ENCODE data around the gene SCN4A. TPM values are rescaled to one million over a fixed set of nuclear protein-coding genes. Genes with fewer than 3 reads are reported as not detected.
"Not testable (repeated sequence)": the region's sequence is repeated elsewhere in the genome, so short reads cannot be mapped to it uniquely, and the experiment has no call there.

Gene SCN4A
- total RNA-seq, 1 experiment from 2014 or later: 0.03 TPM

GRCh38 chr17:63915753-63916152 lies 57.0 kb downstream of the SCN4A start:
- H3K4me1 ChIP-seq (ENCODE audit: control insufficient read depth, insufficient read depth, low read length); ATAC-seq; H3K9me3 ChIP-seq (ENCODE audit: control insufficient read depth, insufficient read depth, low read depth, low read length); H3K36me3 ChIP-seq (ENCODE audit: control insufficient read depth, insufficient read depth, low read length); POLR2A ChIA-PET; H3K27ac ChIP-seq (ENCODE audit: low read length); DNase-seq (ENCODE audit: low read depth, low spot score); in situ Hi-C loops (cut with HindIII; ENCODE audit: low pct_unique_long_range_greater_than_20kb, low sequenced_read_pairs); BruUV-seq (replicated peaks); H3K4me3 ChIP-seq (ENCODE audit: low read depth in 2 of 2, low read length in 2 of 2); H3K27me3 ChIP-seq (ENCODE audit: control insufficient read depth, insufficient read depth, low read length); CTCF ChIA-PET: not testable (repeated sequence)
- intact Hi-C loops (cut with micrococcal nuclease; ENCODE audit: unreplicated experiment): loop anchor here (10.0 kb wide), 3 partner anchors 79 to 219 kb away; partner anchors contain the start of genes ERN1, ICAM2 and PRR29

- Histone ChIP-seq H3K4me3 (ENCODE audit: low read depth in 2 of 2, low read length in 2 of 2) (no peak overlapping the region), H3K9me3 (ENCODE audit: control insufficient read depth, insufficient read depth, low read depth, low read length) (no peaks in the 10 kb centered on the region), H3K36me3 (ENCODE audit: control insufficient read depth, insufficient read depth, low read length) (no peaks in the 10 kb centered on the region), H3K4me1 (ENCODE audit: control insufficient read depth, insufficient read depth, low read length) (no peaks in the 10 kb centered on the region), H3K27ac (ENCODE audit: low read length) (no peak overlapping the region), H3K27me3 (ENCODE audit: control insufficient read depth, insufficient read depth, low read length) (no peaks in the 10 kb centered on the region)
- ATAC-seq: no peak
- DNase-seq (ENCODE audit: low read depth, low spot score): no peak
- in situ Hi-C loops (cut with HindIII; ENCODE audit: low pct_unique_long_range_greater_than_20kb, low sequenced_read_pairs): no loop called here
- ChIA-PET POLR2A (no interaction called here), CTCF (no interaction called here)
- BruUV-seq (replicated peaks): no TSS peak
- intact Hi-C loops (cut with micrococcal nuclease; ENCODE audit: unreplicated experiment): loop anchor here (10.0 kb wide), 3 partner anchors 80 to 220 kb away; partner anchors contain the start of genes ERN1, ICAM2 and PRR29
- TF ChIP-seq POLR2AphosphoS5 (IDR thresholded peaks at IDR 0.05; ENCODE audit: low read depth, low read length): no peak
- no peak for TF ChIP-seq REST (IDR thresholded peaks at IDR 0.05; ENCODE audit: insufficient read depth in 1 of 2, low read depth in 2 of 2, low read length in 1 of 2)
- no peak for TF ChIP-seq SIN3A (IDR thresholded peaks at IDR 0.05; ENCODE audit: borderline replicate concordance, insufficient read depth, low read depth, low read length)
- TF ChIP-seq TCF7L2 (IDR thresholded peaks at IDR 0.05; ENCODE audit: low read depth, low read length): no peak
- no peak for TF ChIP-seq CTCF (IDR thresholded peaks at IDR 0.05)
Measured at GRCh38 chr17:63914471-63914870, 58.2 kb downstream of the SCN4A start.

- no peaks in the 10 kb centered on the region for H3K36me3 ChIP-seq (ENCODE audit: control insufficient read depth, insufficient read depth, low read length)
- DNase-seq (ENCODE audit: low read depth, low spot score) (peak; percentile 27), ATAC-seq (peak; percentile 79)
- in situ Hi-C loops (cut with HindIII; ENCODE audit: low pct_unique_long_range_greater_than_20kb, low sequenced_read_pairs): no loop called here
- H3K27me3 ChIP-seq (ENCODE audit: control insufficient read depth, insufficient read depth, low read length): no peaks in the 10 kb centered on the region; the same call in 1 of the 2 replicates
- H3K9me3 ChIP-seq (ENCODE audit: control insufficient read depth, insufficient read depth, low read depth, low read length): no peaks in the 10 kb centered on the region
- TF ChIP-seq CTCF (IDR thresholded peaks at IDR 0.05) (peak; percentile 82), POLR2AphosphoS5 (IDR thresholded peaks at IDR 0.05; ENCODE audit: low read depth, low read length) (no peak), SIN3A (IDR thresholded peaks at IDR 0.05; ENCODE audit: borderline replicate concordance, insufficient read depth, low read depth, low read length) (no peak), TCF7L2 (IDR thresholded peaks at IDR 0.05; ENCODE audit: low read depth, low read length) (no peak)
- H3K27ac ChIP-seq (ENCODE audit: low read length): no peak overlapping the region
- no TSS peak for BruUV-seq (replicated peaks)
- CTCF ChIA-PET: interaction anchor here (0.5 to 2.0 kb wide), 9 partner anchors 35 to 495 kb away, joined by 3 to 9 read pairs (median 6); no protein-coding TSS in a partner anchor
- H3K4me1 ChIP-seq (ENCODE audit: control insufficient read depth, insufficient read depth, low read length): no peaks in the 10 kb centered on the region
- POLR2A ChIA-PET: no interaction called here
- intact Hi-C loops (cut with micrococcal nuclease; ENCODE audit: unreplicated experiment): loop anchor here (10.0 kb wide), 3 partner anchors 83 to 223 kb away; partner anchors contain the start of genes ERN1, ICAM2 and PRR29
- H3K4me3 ChIP-seq (ENCODE audit: low read depth in 2 of 2, low read length in 2 of 2): no peak overlapping the region
Measured at GRCh38 chr17:63911657-63912100, 61.0 kb downstream of the SCN4A start.
